Right atrium auricular region (tissue), 2 donors: ENCODE data around the gene TPP2. TPM values are rescaled to one million over a fixed set of nuclear protein-coding genes. Genes with fewer than 3 reads are reported as not detected.

Source experiments
- DNase-seq: peaks from one replicate; pipeline ENCODE4 v3.0.0-alpha.2; 2019; ENCODE audit warnings: low spot score
- H3K27ac ChIP-seq, 2 donors: fragments of 200-600 bp; sonication (generic); 1 replicate in 1 of 2; 2 replicates in 1 of 2; pipeline ENCODE4 v1.5.1; 2016 to 2019
- H3K27me3 ChIP-seq, 2 donors: fragments of 200-600 bp; sonication (generic); one replicate each; pipeline versions ENCODE4 v1.5.1 to v1.6.0; 2017 to 2019
- H3K36me3 ChIP-seq: fragments of 200-600 bp; sonication (generic); one replicate; pipeline ENCODE4 v1.5.1; 2016
- H3K4me1 ChIP-seq, 2 donors: fragments of 200-600 bp; sonication (generic); one replicate each; pipeline versions ENCODE4 v1.5.1 to v1.6.0; 2017 to 2019
- H3K4me3 ChIP-seq, 2 donors: fragments of 200-600 bp; sonication (generic); 1 replicate in 1 of 2; 2 replicates in 1 of 2; pipeline ENCODE4 v1.5.1; 2017 to 2019; ENCODE audit warnings: mild to moderate bottlenecking in 1 of 2, moderate library complexity in 1 of 2
- H3K9me3 ChIP-seq, 2 donors: fragments of 200-600 bp; sonication (generic); one replicate each; pipeline ENCODE4 v1.5.1; 2019
- total RNA-seq, 2 donors: library from RNA; depleted of rRNA; stranded (reverse); fragments of >200 nt; gene quantifications; one replicate each; pipeline ENCODE4 v1.1.0, GENCODE V29; 2016
- TF ChIP-seq, protein P1 (sequence below), 2 donors: fragments of 200-600 bp; sonication (generic); IDR thresholded peaks; one replicate each; pipeline ENCODE4 v1.5.1; 2019; ENCODE audit warnings: antibody characterized with exemption in 2 of 2

TPP2 gene
- total RNA-seq, 2 donors from 2014 or later: 28.6 to 59.9 TPM

DNA sequence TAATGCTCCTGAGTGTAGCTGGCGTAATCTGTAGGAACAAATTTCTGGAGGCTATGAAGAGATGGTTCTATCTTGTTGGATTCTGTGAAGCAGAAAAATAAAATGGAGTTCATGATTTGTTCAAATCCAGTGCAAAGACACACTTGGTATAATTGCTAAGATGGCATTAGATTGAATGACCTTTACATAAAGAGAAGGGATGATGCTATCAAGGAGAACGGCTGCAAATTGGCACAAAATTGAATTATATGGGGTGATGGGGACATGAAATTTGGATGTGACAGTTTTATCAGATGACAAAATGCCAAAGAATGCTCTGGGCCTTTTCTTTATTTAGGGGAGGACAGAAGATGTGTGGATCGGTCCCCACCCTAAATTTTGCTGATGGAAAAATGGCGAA lies 94.1 kb downstream of the TPP2 start:
- no peaks in the 10 kb centered on the region for H3K9me3 ChIP-seq
- H3K27ac ChIP-seq: no peak overlapping the region
- H3K36me3 ChIP-seq: no peaks in the 10 kb centered on the region
- no peaks in the 10 kb centered on the region for H3K27me3 ChIP-seq
- DNase-seq: no peak
- H3K4me3 ChIP-seq: no peak overlapping the region
- no peaks in the 10 kb centered on the region for H3K4me1 ChIP-seq
- TF ChIP-seq, protein P1, sequence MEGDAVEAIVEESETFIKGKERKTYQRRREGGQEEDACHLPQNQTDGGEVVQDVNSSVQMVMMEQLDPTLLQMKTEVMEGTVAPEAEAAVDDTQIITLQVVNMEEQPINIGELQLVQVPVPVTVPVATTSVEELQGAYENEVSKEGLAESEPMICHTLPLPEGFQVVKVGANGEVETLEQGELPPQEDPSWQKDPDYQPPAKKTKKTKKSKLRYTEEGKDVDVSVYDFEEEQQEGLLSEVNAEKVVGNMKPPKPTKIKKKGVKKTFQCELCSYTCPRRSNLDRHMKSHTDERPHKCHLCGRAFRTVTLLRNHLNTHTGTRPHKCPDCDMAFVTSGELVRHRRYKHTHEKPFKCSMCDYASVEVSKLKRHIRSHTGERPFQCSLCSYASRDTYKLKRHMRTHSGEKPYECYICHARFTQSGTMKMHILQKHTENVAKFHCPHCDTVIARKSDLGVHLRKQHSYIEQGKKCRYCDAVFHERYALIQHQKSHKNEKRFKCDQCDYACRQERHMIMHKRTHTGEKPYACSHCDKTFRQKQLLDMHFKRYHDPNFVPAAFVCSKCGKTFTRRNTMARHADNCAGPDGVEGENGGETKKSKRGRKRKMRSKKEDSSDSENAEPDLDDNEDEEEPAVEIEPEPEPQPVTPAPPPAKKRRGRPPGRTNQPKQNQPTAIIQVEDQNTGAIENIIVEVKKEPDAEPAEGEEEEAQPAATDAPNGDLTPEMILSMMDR (IDR thresholded peaks at IDR 0.05): no peak

- H3K27ac ChIP-seq: no peak overlapping the region
- no peaks in the 10 kb centered on the region for H3K9me3 ChIP-seq
- TF ChIP-seq, protein P1 (IDR thresholded peaks at IDR 0.05): no peak
- DNase-seq: no peak
- no peaks in the 10 kb centered on the region for H3K36me3 ChIP-seq
- H3K4me1 ChIP-seq: no peaks in the 10 kb centered on the region
- H3K4me3 ChIP-seq: no peak overlapping the region
- H3K27me3 ChIP-seq: no peaks in the 10 kb centered on the region
Measured at GRCh38 chr13:102692491-102692826, 95.7 kb downstream of the TPP2 start.

- no peak overlapping the region for H3K4me3 ChIP-seq
- H3K36me3 ChIP-seq: no peaks in the 10 kb centered on the region
Measured at GRCh38 chr13:102693250-102693649, 96.5 kb downstream of the TPP2 start.

DNA sequence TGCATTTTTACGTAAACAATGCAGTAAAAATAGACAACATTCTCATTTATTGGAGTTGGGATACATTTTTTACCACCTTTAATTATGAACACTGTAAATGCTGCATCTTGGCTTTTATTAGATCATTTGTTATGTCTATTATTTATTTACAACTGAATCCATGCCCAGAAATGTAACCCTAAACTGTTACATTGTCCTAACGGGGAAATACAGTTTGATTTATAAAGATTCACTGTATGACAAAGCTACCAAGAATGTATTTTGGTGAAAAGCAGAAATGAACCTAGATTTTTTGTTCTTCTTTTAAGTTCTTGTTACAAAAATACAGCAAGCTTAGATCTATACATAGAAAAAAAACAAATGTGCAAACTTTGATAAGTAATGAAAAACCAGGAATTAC lies 97.0 kb downstream of the TPP2 start:
- Histone ChIP-seq H3K27ac (no peak overlapping the region), H3K27me3 (no peaks in the 10 kb centered on the region), H3K4me3 (no peak overlapping the region), H3K9me3 (peaks cover 0 to 4% of the 10 kb centered on the region in 2 donors), H3K36me3 (no peaks in the 10 kb centered on the region), H3K4me1 (no peaks in the 10 kb centered on the region)
- TF ChIP-seq, protein P1 (IDR thresholded peaks at IDR 0.05): no peak
- no peak for DNase-seq

More at GRCh38 chr13:102693250-102693649, 96.5 kb downstream of the TPP2 start:
- Histone ChIP-seq H3K27ac (no peak overlapping the region), H3K27me3 (no peaks in the 10 kb centered on the region), H3K9me3 (no peaks in the 10 kb centered on the region), H3K4me1 (no peaks in the 10 kb centered on the region)
- TF ChIP-seq, protein P1 (IDR thresholded peaks at IDR 0.05): no peak
- DNase-seq: no peak

DNA sequence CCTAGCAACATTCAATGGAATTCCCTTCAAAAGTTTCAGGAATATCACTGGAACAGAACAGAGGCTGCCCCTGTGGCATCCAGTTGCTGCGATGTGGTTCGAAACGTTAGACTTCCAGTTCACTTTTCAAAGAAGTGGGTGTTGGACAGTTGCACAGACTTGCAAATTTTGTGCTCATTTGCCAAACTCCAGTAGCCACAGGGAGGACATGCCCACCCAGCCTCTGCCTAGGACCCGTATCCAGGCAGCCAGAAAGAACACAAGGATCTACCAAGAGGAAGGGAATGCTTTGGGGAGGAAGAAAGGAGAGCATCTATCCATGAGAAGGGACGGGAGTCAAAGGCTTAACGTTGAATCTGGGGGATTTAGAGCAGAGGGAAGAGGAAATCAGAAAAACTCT lies 98.2 kb downstream of the TPP2 start, which contains the start of gene METTL21C:
METTL21C (minus strand) TSS at position 108 of the 400 bp plus-strand sequence. CDS start 546 bp downstream, outside the sequence.
- no peak for DNase-seq
- H3K4me3 ChIP-seq: no peak within 1 kb of the TSS
- H3K9me3 ChIP-seq: peaks cover 0 to 7% of the 10 kb centered on the region in 2 donors
- no peaks in the 10 kb centered on the region for H3K4me1 ChIP-seq
- H3K27ac ChIP-seq: no peak within 1 kb of the TSS
- TF ChIP-seq, protein P1 (IDR thresholded peaks at IDR 0.05): no peak
- no peaks in the 10 kb centered on the region for H3K27me3 ChIP-seq
- H3K36me3 ChIP-seq: no peaks in the 10 kb centered on the region

- Histone ChIP-seq H3K4me1 (peaks cover 0 to 6% of the 10 kb centered on the region in 2 donors), H3K27me3 (no peaks in the 10 kb centered on the region), H3K27ac (no peak overlapping the region), H3K4me3 (no peak overlapping the region), H3K9me3 (peaks cover 0 to 7% of the 10 kb centered on the region in 2 donors), H3K36me3 (no peaks in the 10 kb centered on the region)
- TF ChIP-seq, protein P1 (IDR thresholded peaks at IDR 0.05): no peak
- DNase-seq: no peak
Measured at GRCh38 chr13:102696465-102696864, 99.7 kb downstream of the TPP2 start.
